ENCODE data around the gene FHIT. TPM values are rescaled to one million over a fixed set of nuclear protein-coding genes. Genes with fewer than 3 reads are reported as not detected.

The FHIT gene
- total RNA-seq, 1 donor from 2014 or later: 0.53 TPM

- DNase-seq (ENCODE audit: low read depth): no peak
Observed at GRCh38 chr3:59919586-59919985, 1331.7 kb downstream of the FHIT start.

- no peak for DNase-seq (ENCODE audit: low read depth)
Observed at GRCh38 chr3:59914251-59914650, 1337.0 kb downstream of the FHIT start.

GRCh38 chr3:59913645-59914044 lies 1337.6 kb downstream of the FHIT start:
- DNase-seq (ENCODE audit: low read depth): no peak

- DNase-seq (ENCODE audit: low read depth): no peak
Observed at GRCh38 chr3:59908701-59909100, 1342.6 kb downstream of the FHIT start.

GRCh38 chr3:59908280-59908679 lies 1343.0 kb downstream of the FHIT start:
- DNase-seq (ENCODE audit: low read depth): no peak

- DNase-seq (ENCODE audit: low read depth): no peak
Observed at GRCh38 chr3:59904296-59904695, 1347.0 kb downstream of the FHIT start.

GRCh38 chr3:59899061-59899460 lies 1352.2 kb downstream of the FHIT start:
- DNase-seq (ENCODE audit: low read depth): no peak

GRCh38 chr3:59895972-59896371 lies 1355.3 kb downstream of the FHIT start:
- DNase-seq (ENCODE audit: low read depth): no peak

- DNase-seq (ENCODE audit: low read depth): no peak
Observed at GRCh38 chr3:59894425-59895121, 1356.7 kb downstream of the FHIT start.

- DNase-seq (ENCODE audit: low read depth): no peak
Observed at GRCh38 chr3:59890639-59891038, 1360.6 kb downstream of the FHIT start.

- DNase-seq (ENCODE audit: low read depth): no peak
Observed at GRCh38 chr3:59886790-59887189, 1364.5 kb downstream of the FHIT start.

- no peak for DNase-seq (ENCODE audit: low read depth)
Observed at GRCh38 chr3:59885899-59886400, 1365.3 kb downstream of the FHIT start.

- no peak for DNase-seq (ENCODE audit: low read depth)
Observed at GRCh38 chr3:59885101-59885500, 1366.2 kb downstream of the FHIT start.

- no peak for DNase-seq (ENCODE audit: low read depth)
Observed at GRCh38 chr3:59884409-59884808, 1366.8 kb downstream of the FHIT start.

- DNase-seq (ENCODE audit: low read depth): no peak
Observed at GRCh38 chr3:59882746-59883145, 1368.5 kb downstream of the FHIT start.

GRCh38 chr3:59880717-59881116 lies 1370.5 kb downstream of the FHIT start:
- no peak for DNase-seq (ENCODE audit: low read depth)

GRCh38 chr3:59879031-59879581 lies 1372.1 kb downstream of the FHIT start:
- no peak for DNase-seq (ENCODE audit: low read depth)

- DNase-seq (ENCODE audit: low read depth): no peak
Observed at GRCh38 chr3:59878038-59878427, 1373.2 kb downstream of the FHIT start.

- no peak for DNase-seq (ENCODE audit: low read depth)
Observed at GRCh38 chr3:59877263-59878037, 1373.8 kb downstream of the FHIT start.

GRCh38 chr3:59876533-59877062 lies 1374.7 kb downstream of the FHIT start:
- no peak for DNase-seq (ENCODE audit: low read depth)

- no peak for DNase-seq (ENCODE audit: low read depth)
Observed at GRCh38 chr3:59873576-59874230, 1377.5 kb downstream of the FHIT start.

- DNase-seq (ENCODE audit: low read depth): no peak
Observed at GRCh38 chr3:59872128-59872527, 1379.1 kb downstream of the FHIT start.

All from myocyte (in vitro differentiated cells).